Measurements from ENCODE around the gene FRY.

FRY gene

DNA sequence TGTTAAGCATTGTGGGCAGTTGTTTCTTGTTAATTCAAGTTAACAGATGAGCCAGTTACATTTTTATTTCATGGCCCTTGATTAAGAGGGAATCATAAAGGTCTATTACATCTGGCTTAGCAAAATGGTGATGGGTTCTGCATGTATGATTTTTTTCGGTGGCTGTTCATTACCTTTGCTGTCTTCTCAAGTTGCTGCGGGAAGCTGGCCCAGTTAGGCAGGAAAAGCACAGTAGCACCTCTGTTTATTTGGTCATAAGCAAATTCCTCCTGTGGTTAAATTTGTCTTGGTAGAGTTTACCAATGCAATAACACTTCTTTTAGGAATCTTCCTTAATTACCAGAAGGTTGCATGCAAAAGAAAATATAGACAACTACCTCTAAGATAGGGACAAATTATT, 104.5 kb downstream of the FRY start:
- Histone ChIP-seq H3K27me3 (ENCODE audit: insufficient read depth, poor library complexity, severe bottlenecking) (no peaks in the 10 kb centered on the region), H3K4me3 (replicated peaks; ENCODE audit: insufficient read depth, low read length) (no peak overlapping the region), H3K27ac (replicated peaks) (no peak overlapping the region)
- TF ChIP-seq SPI1 (IDR thresholded peaks at IDR 0.05; ENCODE audit: borderline replicate concordance, low read depth) = no peak
- TF ChIP-seq POLR2AphosphoS5 (IDR thresholded peaks at IDR 0.05; ENCODE audit: low read depth) = no peak
- no peak for TF ChIP-seq REST (IDR thresholded peaks at IDR 0.05; ENCODE audit: insufficient replicate concordance, low read depth)
- TF ChIP-seq CTCF (IDR thresholded peaks at IDR 0.05; ENCODE audit: insufficient read depth, low read length) = no peak
- TF ChIP-seq GABPA (IDR thresholded peaks at IDR 0.05; ENCODE audit: low read depth) = no peak
- no peak for DNase-seq (ENCODE audit: low read depth in 1 of 2, low spot score in 1 of 2)

GRCh38 chr13:32136716-32137115, 105.1 kb downstream of the FRY start:
- no peak overlapping the region for H3K27ac ChIP-seq (replicated peaks)
- no peak overlapping the region for H3K4me3 ChIP-seq (replicated peaks; ENCODE audit: insufficient read depth, low read length)
- no peaks in the 10 kb centered on the region for H3K27me3 ChIP-seq (ENCODE audit: insufficient read depth, poor library complexity, severe bottlenecking)
- TF ChIP-seq SPI1 (IDR thresholded peaks at IDR 0.05; ENCODE audit: borderline replicate concordance, low read depth) (no peak), POLR2AphosphoS5 (IDR thresholded peaks at IDR 0.05; ENCODE audit: low read depth) (no peak), GABPA (IDR thresholded peaks at IDR 0.05; ENCODE audit: low read depth) (no peak), REST (IDR thresholded peaks at IDR 0.05; ENCODE audit: insufficient replicate concordance, low read depth) (no peak), CTCF (IDR thresholded peaks at IDR 0.05; ENCODE audit: insufficient read depth, low read length) (no peak)
- DNase-seq (ENCODE audit: low read depth in 1 of 2, low spot score in 1 of 2) = no peak

DNA sequence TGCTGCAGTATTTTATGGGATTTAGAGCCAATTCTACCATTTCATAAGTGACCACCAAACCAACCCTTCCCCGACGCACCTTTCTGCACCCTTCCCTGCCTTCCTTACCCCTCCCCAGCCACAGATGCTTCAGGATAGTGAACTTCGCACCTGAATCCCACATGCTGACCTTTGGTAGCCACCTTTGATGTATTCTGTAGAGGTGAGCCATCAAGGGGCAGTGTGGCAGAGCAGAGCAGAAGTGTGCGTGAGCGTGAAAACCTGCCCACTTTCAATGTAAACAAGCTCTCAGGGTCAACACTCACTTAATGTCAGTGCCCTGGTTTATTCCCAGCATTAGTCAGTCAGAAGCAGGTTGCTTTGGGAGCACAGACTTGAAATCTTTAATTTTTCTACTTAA, 107.7 kb downstream of the FRY start:
- Histone ChIP-seq H3K27ac (replicated peaks) (no peak overlapping the region), H3K4me3 (replicated peaks; ENCODE audit: insufficient read depth, low read length) (no peak overlapping the region), H3K27me3 (ENCODE audit: insufficient read depth, poor library complexity, severe bottlenecking) (no peaks in the 10 kb centered on the region)
- DNase-seq (ENCODE audit: low read depth in 1 of 2, low spot score in 1 of 2) = no peak
- TF ChIP-seq POLR2AphosphoS5 (IDR thresholded peaks at IDR 0.05; ENCODE audit: low read depth) = no peak
- TF ChIP-seq SPI1 (IDR thresholded peaks at IDR 0.05; ENCODE audit: borderline replicate concordance, low read depth) = no peak
- no peak for TF ChIP-seq REST (IDR thresholded peaks at IDR 0.05; ENCODE audit: insufficient replicate concordance, low read depth)
- TF ChIP-seq CTCF (IDR thresholded peaks at IDR 0.05; ENCODE audit: insufficient read depth, low read length) = no peak
- TF ChIP-seq GABPA (IDR thresholded peaks at IDR 0.05; ENCODE audit: low read depth) = no peak

Measured in HL-60 (cell line).